ENCODE results near the gene SRP14.

GRCh38 chr15:40034186-40034946, 4.6 kb downstream of the SRP14 start:
- TF ChIP-seq CTCF (IDR thresholded peaks at IDR 0.05) (no peak), KDM5A (IDR thresholded peaks at IDR 0.05) (no peak), TP53 (CRISPR knock-in tag; IDR thresholded peaks at IDR 0.05) (no peak), NR3C1 (IDR thresholded peaks at IDR 0.05) (no peak), RFX5 (IDR thresholded peaks at IDR 0.05) (no peak)

All from A549 (cell line).